Activated T-cell treated with anti-CD3 and anti-CD28 coated beads, Interleukin-2, amount 50 U/mL, for 48 hours (primary cell): ENCODE measurements around the gene LCE1C.

ENCODE experiments used
- DNase-seq, 2 experiments: peaks; one replicate each; pipeline ENCODE4 v3.0.0-alpha.2; 2020

Gene LCE1C

DNA sequence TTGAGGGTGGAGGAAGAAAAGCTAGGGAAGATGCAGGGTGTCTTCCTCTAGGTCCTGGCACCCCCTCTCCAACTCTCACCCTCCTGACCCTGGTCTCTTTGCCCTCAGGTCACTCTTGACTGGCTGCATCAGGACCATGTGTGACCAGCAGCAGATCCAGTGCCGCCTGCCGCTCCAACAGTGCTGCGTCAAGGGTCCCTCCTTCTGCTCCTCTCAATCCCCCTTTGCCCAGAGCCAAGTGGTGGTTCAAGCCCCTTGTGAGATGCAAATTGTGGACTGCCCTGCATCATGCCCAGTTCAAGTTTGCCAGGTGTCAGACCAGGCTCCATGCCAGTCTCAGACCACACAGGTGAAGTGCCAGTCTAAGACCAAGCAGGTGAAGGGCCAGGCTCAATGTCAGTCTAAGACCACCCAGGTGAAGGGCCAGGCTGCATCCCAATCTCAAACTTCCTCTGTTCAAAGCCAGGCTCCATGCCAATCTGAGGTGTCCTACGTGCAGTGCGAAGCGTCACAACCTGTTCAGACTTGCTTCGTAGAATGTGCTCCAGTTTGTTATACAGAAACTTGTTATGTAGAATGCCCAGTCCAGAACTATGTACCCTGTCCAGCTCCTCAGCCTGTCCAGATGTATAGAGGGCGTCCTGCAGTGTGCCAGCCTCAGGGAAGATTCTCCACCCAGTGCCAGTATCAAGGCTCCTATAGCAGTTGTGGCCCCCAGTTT is 46.8 kb downstream of the LCE1C start:
- no peak for DNase-seq

DNA sequence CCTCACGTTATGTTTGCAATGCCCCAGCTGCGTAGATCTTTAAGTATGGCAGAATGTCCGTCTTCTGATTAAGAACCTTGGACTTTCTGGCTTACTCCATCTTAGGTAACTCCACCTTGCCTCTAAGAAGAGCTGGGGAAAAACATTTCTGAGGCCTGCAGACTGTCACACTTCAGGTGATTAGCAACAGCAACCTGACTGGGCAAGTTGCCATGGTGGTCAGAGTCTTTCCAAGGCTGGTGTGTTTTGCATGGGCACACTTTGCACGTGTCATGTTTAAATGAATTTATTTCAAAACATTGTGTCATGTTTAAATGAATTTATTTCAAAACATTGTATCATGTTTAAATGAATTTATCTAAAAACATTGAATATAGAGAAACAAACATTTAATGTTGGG is 47.8 kb downstream of the LCE1C start:
- no peak for DNase-seq

GRCh38 chr1:152757747-152758146 is 48.7 kb downstream of the LCE1C start, which contains the start of gene KPRP:
Gene KPRP, plus strand, starts transcription at chr1:152758025. Its CDS starts 1,564 bp downstream, at chr1:152759589.
- DNase-seq: no peak

- DNase-seq: no peak
Observed at GRCh38 chr1:152756872-152757271, 49.6 kb downstream of the LCE1C start.
